ENCODE measurements around the gene MALT1. TPM values are rescaled to one million over a fixed set of nuclear protein-coding genes. Genes with fewer than 3 reads are reported as not detected.
A peak's percentile ranks its signal among the peaks of the same experiment; 100 is the strongest.

MALT1 gene
- total and polyA plus RNA-seq, 3 donors from 2014 or later: 25.4 to 36.6 (median 30.3) TPM

GRCh38 chr18:58682429-58683069 is 11.3 kb downstream of the MALT1 start:
- DNase-seq: peak; percentile 38
- H3K4me3 ChIP-seq: no peak overlapping the region
- H3K27ac ChIP-seq: no peak overlapping the region
- H3K4me1 ChIP-seq: no peaks in the 10 kb centered on the region
- H3K36me3 ChIP-seq (ENCODE audit: low read depth, missing control alignments): no peaks in the 10 kb centered on the region
- 74 to 78% methylated on average over 5 of the region's 5 CpGs for WGBS, 2 donors
- no peak for TF ChIP-seq POLR2A (IDR thresholded peaks at IDR 0.05)
- TF ChIP-seq, protein P1, sequence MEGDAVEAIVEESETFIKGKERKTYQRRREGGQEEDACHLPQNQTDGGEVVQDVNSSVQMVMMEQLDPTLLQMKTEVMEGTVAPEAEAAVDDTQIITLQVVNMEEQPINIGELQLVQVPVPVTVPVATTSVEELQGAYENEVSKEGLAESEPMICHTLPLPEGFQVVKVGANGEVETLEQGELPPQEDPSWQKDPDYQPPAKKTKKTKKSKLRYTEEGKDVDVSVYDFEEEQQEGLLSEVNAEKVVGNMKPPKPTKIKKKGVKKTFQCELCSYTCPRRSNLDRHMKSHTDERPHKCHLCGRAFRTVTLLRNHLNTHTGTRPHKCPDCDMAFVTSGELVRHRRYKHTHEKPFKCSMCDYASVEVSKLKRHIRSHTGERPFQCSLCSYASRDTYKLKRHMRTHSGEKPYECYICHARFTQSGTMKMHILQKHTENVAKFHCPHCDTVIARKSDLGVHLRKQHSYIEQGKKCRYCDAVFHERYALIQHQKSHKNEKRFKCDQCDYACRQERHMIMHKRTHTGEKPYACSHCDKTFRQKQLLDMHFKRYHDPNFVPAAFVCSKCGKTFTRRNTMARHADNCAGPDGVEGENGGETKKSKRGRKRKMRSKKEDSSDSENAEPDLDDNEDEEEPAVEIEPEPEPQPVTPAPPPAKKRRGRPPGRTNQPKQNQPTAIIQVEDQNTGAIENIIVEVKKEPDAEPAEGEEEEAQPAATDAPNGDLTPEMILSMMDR (IDR thresholded peaks at IDR 0.05): no peak
- intact Hi-C loops (cut with DNase I; ENCODE audit: low total_unique reads): no loop called here
- no peaks in the 10 kb centered on the region for H3K9me3 ChIP-seq
- no peaks in the 10 kb centered on the region for H3K27me3 ChIP-seq

DNA sequence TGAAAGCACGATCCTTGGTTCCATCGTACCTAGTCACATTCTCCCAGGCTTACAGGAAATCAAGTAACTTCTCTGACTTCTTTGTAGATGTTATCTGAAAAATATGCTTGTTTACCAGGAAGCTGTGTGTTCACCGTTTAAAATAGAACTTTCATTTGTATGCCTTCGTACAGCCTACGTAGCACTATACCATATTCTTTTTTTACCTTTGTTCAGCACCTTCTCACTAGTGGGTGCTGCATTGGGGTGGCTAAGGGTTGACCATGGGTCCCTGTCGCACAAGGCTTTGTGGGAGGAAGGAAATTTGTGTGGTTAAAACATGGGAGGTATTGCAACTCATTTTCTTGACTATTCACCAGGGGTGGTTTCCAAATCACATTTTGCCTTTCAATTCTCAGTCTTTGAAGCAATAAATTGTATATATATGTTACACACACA is 16.6 kb downstream of the MALT1 start:
- no peaks in the 10 kb centered on the region for H3K36me3 ChIP-seq (ENCODE audit: low read depth, missing control alignments)
- no peak overlapping the region for H3K27ac ChIP-seq
- H3K9me3 ChIP-seq: no peaks in the 10 kb centered on the region
- 85 to 93% methylated on average over 6 of the region's 6 CpGs for WGBS, 2 donors
- H3K27me3 ChIP-seq: no peaks in the 10 kb centered on the region
- H3K4me1 ChIP-seq: no peaks in the 10 kb centered on the region
- intact Hi-C loops (cut with DNase I; ENCODE audit: low total_unique reads): no loop called here
- H3K4me3 ChIP-seq: no peak overlapping the region
- DNase-seq: no peak
- TF ChIP-seq POLR2A (IDR thresholded peaks at IDR 0.05): no peak
- TF ChIP-seq, protein P1 (IDR thresholded peaks at IDR 0.05): no peak

DNA sequence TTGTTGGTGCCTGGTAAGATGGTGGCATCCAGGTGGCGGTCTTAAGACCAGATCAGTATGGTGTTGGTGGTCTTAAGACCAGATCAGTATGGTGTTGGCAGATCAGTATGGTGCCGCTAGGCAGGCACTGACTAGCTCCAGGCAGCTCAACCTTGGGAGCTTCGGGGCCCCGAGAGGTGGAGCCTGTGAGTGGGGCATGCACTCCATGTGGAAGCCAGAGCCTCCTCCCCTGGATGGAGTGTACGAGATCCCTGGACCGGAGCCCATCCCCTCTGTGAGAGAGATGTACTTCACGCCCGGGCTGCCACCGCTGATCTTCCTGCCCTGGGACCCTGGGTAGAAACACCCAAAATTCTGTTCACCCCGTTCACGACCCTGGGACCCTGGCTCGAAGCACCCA is 19.0 kb downstream of the MALT1 start:
- Histone ChIP-seq H3K4me1 (no peaks in the 10 kb centered on the region), H3K9me3 (no peaks in the 10 kb centered on the region), H3K27ac (no peak overlapping the region), H3K4me3 (no peak overlapping the region), H3K36me3 (ENCODE audit: low read depth, missing control alignments) (no peaks in the 10 kb centered on the region), H3K27me3 (no peaks in the 10 kb centered on the region)
- TF ChIP-seq, protein P1 (IDR thresholded peaks at IDR 0.05): no peak
- TF ChIP-seq POLR2A (IDR thresholded peaks at IDR 0.05): no peak
- no peak for DNase-seq
- WGBS, 2 donors: 95 to 97% methylated on average over 12 of the region's 12 CpGs
- intact Hi-C loops (cut with DNase I; ENCODE audit: low total_unique reads): no loop called here

- H3K4me3 ChIP-seq: no peak overlapping the region
- no peaks in the 10 kb centered on the region for H3K4me1 ChIP-seq
- no peaks in the 10 kb centered on the region for H3K27me3 ChIP-seq
- DNase-seq: no peak
- H3K36me3 ChIP-seq (ENCODE audit: low read depth, missing control alignments): no peaks in the 10 kb centered on the region
- no peaks in the 10 kb centered on the region for H3K9me3 ChIP-seq
- intact Hi-C loops (cut with DNase I; ENCODE audit: low total_unique reads): no loop called here
- TF ChIP-seq POLR2A (IDR thresholded peaks at IDR 0.05): no peak
- TF ChIP-seq, protein P1 (IDR thresholded peaks at IDR 0.05): no peak
- no peak overlapping the region for H3K27ac ChIP-seq
- WGBS, 2 donors: 89 to 94% methylated on average over 4 to 8 of the region's 8 CpGs
These were observed 20.0 kb downstream of the MALT1 start for GRCh38 chr18:58691256-58691655.
